Measurements from ENCODE around the gene KRTAP20-2.

Gene KRTAP20-2

GRCh38 chr21:30628109-30628508 is 6.9 kb upstream of the KRTAP20-2 start:
- TF ChIP-seq, protein P1, sequence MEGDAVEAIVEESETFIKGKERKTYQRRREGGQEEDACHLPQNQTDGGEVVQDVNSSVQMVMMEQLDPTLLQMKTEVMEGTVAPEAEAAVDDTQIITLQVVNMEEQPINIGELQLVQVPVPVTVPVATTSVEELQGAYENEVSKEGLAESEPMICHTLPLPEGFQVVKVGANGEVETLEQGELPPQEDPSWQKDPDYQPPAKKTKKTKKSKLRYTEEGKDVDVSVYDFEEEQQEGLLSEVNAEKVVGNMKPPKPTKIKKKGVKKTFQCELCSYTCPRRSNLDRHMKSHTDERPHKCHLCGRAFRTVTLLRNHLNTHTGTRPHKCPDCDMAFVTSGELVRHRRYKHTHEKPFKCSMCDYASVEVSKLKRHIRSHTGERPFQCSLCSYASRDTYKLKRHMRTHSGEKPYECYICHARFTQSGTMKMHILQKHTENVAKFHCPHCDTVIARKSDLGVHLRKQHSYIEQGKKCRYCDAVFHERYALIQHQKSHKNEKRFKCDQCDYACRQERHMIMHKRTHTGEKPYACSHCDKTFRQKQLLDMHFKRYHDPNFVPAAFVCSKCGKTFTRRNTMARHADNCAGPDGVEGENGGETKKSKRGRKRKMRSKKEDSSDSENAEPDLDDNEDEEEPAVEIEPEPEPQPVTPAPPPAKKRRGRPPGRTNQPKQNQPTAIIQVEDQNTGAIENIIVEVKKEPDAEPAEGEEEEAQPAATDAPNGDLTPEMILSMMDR (IDR thresholded peaks at IDR 0.05; ENCODE audit: insufficient read depth, missing control alignments), result no peak
- FAIRE-seq (no peak), DNase-seq (ENCODE audit: insufficient read length, low spot score) (no peak)

- FAIRE-seq (no peak), DNase-seq (ENCODE audit: insufficient read length, low spot score) (no peak)
- TF ChIP-seq, protein P1 (IDR thresholded peaks at IDR 0.05; ENCODE audit: insufficient read depth, missing control alignments), result no peak
Measured at GRCh38 chr21:30629200-30629599, 5.8 kb upstream of the KRTAP20-2 start.

GRCh38 chr21:30638686-30639085 is 3.7 kb downstream of the KRTAP20-2 start:
- DNase-seq (ENCODE audit: insufficient read length, low spot score) (no peak), FAIRE-seq (no peak)
- TF ChIP-seq, protein P1 (IDR thresholded peaks at IDR 0.05; ENCODE audit: insufficient read depth, missing control alignments), result no peak

DNA sequence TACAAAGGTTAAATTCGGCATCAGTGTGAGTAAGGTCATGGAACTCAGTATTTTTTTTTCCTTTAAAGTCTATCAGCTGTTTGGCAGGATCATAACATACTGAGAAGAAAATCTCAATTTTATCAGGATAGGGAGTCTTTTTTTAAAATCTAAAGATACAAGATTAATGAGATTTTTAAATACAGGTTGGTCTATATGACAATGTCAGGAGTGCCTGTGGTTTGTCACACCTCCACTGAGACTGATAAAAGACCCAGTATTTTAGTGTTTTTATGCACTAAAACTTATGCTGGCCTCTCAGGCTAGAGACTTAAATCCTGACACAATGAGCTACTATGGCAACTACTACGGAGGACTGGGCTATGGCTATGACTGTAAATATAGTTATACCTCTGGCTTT is 7.6 kb downstream of the KRTAP20-2 start, which contains the start of gene KRTAP20-3:
KRTAP20-3 (plus strand) TSS at position 301 of the 400 bp plus-strand sequence.
- no peak for FAIRE-seq
- DNase-seq (ENCODE audit: insufficient read length, low spot score), result no peak
- TF ChIP-seq, protein P1 (IDR thresholded peaks at IDR 0.05; ENCODE audit: insufficient read depth, missing control alignments), result no peak

GRCh38 chr21:30646904-30647414 is 12.0 kb downstream of the KRTAP20-2 start:
- no peak for DNase-seq (ENCODE audit: insufficient read length, low spot score)
- TF ChIP-seq, protein P1 (IDR thresholded peaks at IDR 0.05; ENCODE audit: insufficient read depth, missing control alignments), result no peak
- FAIRE-seq, result no peak

- DNase-seq (ENCODE audit: insufficient read length, low spot score), result no peak
- TF ChIP-seq, protein P1 (IDR thresholded peaks at IDR 0.05; ENCODE audit: insufficient read depth, missing control alignments), result no peak
- FAIRE-seq, result no peak
Measured at GRCh38 chr21:30652891-30653290, 17.9 kb downstream of the KRTAP20-2 start.

GRCh38 chr21:30668776-30669175 is 33.8 kb downstream of the KRTAP20-2 start:
- TF ChIP-seq, protein P1 (IDR thresholded peaks at IDR 0.05; ENCODE audit: insufficient read depth, missing control alignments), result no peak
- DNase-seq (ENCODE audit: insufficient read length, low spot score) (no peak), FAIRE-seq (no peak)

All from D721Med (cell line).